MCF 10A (cell line): ENCODE measurements around the gene TAS2R9. TPM values are rescaled to one million over a fixed set of nuclear protein-coding genes. Genes with fewer than 3 reads are reported as not detected.
"Not testable (repeated sequence)": the region's sequence is repeated elsewhere in the genome, so short reads cannot be mapped to it uniquely, and the experiment has no call there.

Experiments
- BruUV-seq: library from RNA; stranded (reverse); fragments of 400-500 nt; replicated peaks from 2 replicates; lab custom pipeline; 2021; lab: Mats Ljungman, UMichigan
- CTCF ChIA-PET: fragments of 300-600 bp; sonication (Branson Sonifier 250); formaldehyde crosslinking; extraction: SDS; loops from one replicate; lab custom pipeline; 2021; ENCODE audit warnings: antibody characterized with exemption, inconsistent platforms; lab: Yijun Ruan, JAX
- POLR2A ChIA-PET: fragments of 300-600, 350-650 bp; sonication (Branson Sonifier 250); formaldehyde crosslinking; extraction: SDS; loops from one replicate; lab custom pipeline; 2020; ENCODE audit warnings: antibody characterized with exemption, inconsistent platforms; lab: Yijun Ruan, JAX
- DNase-seq: peaks from one replicate; pipeline ENCODE4 v3.0.0-alpha.2; 2018; ENCODE audit not compliant: unreplicated experiment
- H3K27ac Mint-ChIP-seq: one replicate; pipeline ENCODE4 v1.8.0; 2022; ENCODE audit warnings: mild to moderate bottlenecking, low read depth, mixed read lengths; ENCODE audit not compliant: unreplicated experiment
- H3K27me3 Mint-ChIP-seq: one replicate; pipeline ENCODE4 v1.8.0; 2022; ENCODE audit warnings: mixed read lengths; ENCODE audit not compliant: insufficient read depth, unreplicated experiment
- H3K36me3 Mint-ChIP-seq: one replicate; pipeline ENCODE4 v1.8.0; 2022; ENCODE audit warnings: mild to moderate bottlenecking, moderate library complexity, mixed read lengths; ENCODE audit not compliant: insufficient read depth, unreplicated experiment
- H3K4me1 Mint-ChIP-seq: one replicate; pipeline ENCODE4 v1.8.0; 2022; ENCODE audit warnings: mixed read lengths; ENCODE audit not compliant: insufficient read depth, unreplicated experiment
- H3K4me3 Mint-ChIP-seq: one replicate; pipeline ENCODE4 v1.8.0; 2022; ENCODE audit warnings: mild to moderate bottlenecking, moderate library complexity, mixed read lengths; ENCODE audit not compliant: unreplicated experiment
- H3K9me3 Mint-ChIP-seq: one replicate; pipeline ENCODE4 v1.8.0; 2022; ENCODE audit warnings: mixed read lengths; ENCODE audit not compliant: unreplicated experiment
- CTCF ChIP-seq: fragments of 200-600 bp; IDR thresholded peaks from one replicate; pipeline ENCODE4 v1.8.0; 2022; ENCODE audit warnings: antibody characterized with exemption, mild to moderate bottlenecking; ENCODE audit not compliant: unreplicated experiment
- intact Hi-C: fragments of 100-400 bp; cut with micrococcal nuclease; formaldehyde crosslinking; loops from 2 replicates; pipeline ENCODE4 v1.14.1; 2022
- total RNA-seq: library from RNA; stranded (reverse); gene quantifications from 2 replicates; pipeline ENCODE4 v1.2.3, GENCODE V29; 2022

TAS2R9 gene
- total RNA-seq, 1 experiment from 2014 or later, result not detected

DNA sequence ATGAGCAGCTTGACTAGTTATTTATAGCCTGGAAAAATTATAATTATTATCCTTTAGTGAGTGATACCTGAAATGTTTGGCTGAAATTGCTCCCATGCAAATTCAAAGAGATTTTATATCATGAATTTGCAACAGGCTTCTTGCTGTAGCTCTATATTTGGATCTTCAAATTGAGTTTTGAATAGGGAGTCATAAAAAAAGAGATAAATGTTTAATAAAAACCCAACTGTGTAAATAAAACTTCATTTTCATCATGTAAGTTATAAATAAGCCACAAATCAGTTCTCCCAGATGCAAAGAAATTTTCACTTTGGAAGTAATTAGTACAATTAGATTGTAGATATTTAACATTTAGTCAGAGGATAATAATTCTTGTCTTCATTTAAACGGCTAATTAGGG, 2.8 kb downstream of the TAS2R9 start, which contains the start of gene TAS2R8:
Gene TAS2R8 (minus strand): TSS at position 101 of the 400 bp plus-strand sequence. CDS start 306 bp downstream, outside the sequence.
- POLR2A ChIA-PET, result no interaction called here
- intact Hi-C loops, result no loop called here
- BruUV-seq, result no TSS peak
- H3K36me3 Mint-ChIP-seq, result no peaks in the 10 kb centered on the region
- H3K9me3 Mint-ChIP-seq, result no peaks in the 10 kb centered on the region
- no peaks in the 10 kb centered on the region for H3K4me1 Mint-ChIP-seq
- no peak for TF ChIP-seq CTCF
- DNase-seq, result no peak
- CTCF ChIA-PET, result no interaction called here
- peaks cover 68% of the 10 kb centered on the region for H3K27me3 Mint-ChIP-seq
- H3K27ac Mint-ChIP-seq, result no peak within 1 kb of the TSS
- H3K4me3 Mint-ChIP-seq, result no peak within 1 kb of the TSS

- Mint-ChIP-seq H3K27me3 (peaks cover 68% of the 10 kb centered on the region), H3K27ac (no peak within 1 kb of the TSS), H3K36me3 (no peaks in the 10 kb centered on the region), H3K9me3 (no peaks in the 10 kb centered on the region), H3K4me1 (no peaks in the 10 kb centered on the region), H3K4me3 (no peak within 1 kb of the TSS)
- intact Hi-C loops, result no loop called here
- POLR2A ChIA-PET, result no interaction called here
- DNase-seq, result no peak
- no TSS peak for BruUV-seq
- no peak for TF ChIP-seq CTCF
- CTCF ChIA-PET, result interaction anchor here (0.7 kb wide), 1 partner anchor 48 kb away, joined by 3 read pairs; no protein-coding TSS in a partner anchor
Measured at GRCh38 chr12:10802587-10802986, 7.4 kb downstream of the TAS2R9 start, which contains the start of gene TAS2R7. TSS of gene TAS2R7 (minus strand) at chr12:10802627. CDS start at chr12:10802570, 57 bp downstream.

DNA sequence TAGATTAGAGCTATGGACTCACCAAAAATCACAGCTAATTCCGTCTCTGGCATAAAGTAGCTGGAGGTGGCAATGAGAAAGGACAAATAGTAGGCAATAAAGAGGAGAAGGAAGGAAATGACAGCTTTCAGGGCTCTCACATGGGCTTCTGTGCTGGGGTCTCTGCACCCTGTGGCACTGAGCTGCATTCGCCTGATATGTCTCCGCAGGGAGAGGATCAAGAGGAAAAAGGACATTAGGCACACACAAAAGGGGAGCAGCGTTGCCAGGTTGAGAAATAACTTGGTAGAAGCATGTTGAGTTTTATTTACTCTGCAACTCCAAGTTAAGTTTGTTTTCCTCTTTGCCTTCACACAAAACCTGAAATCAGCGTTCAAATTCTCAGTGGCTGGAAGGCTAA, 8.2 kb downstream of the TAS2R9 start:
- BruUV-seq, result no TSS peak
- Mint-ChIP-seq H3K36me3 (no peaks in the 10 kb centered on the region), H3K4me1 (no peaks in the 10 kb centered on the region), H3K27me3 (peaks cover 77% of the 10 kb centered on the region), H3K4me3 (no peak overlapping the region), H3K27ac (no peak overlapping the region), H3K9me3 (no peaks in the 10 kb centered on the region)
- TF ChIP-seq CTCF, result no peak
- ChIA-PET POLR2A (no interaction called here), CTCF (no interaction called here)
- intact Hi-C loops, result no loop called here
- no peak for DNase-seq

- no peak for DNase-seq
- Mint-ChIP-seq H3K4me3 (no peak overlapping the region), H3K9me3 (no peaks in the 10 kb centered on the region), H3K27me3 (peaks cover 54% of the 10 kb centered on the region), H3K4me1 (no peaks in the 10 kb centered on the region), H3K36me3 (no peaks in the 10 kb centered on the region), H3K27ac (no peak overlapping the region)
- BruUV-seq, result no TSS peak
- no peak for TF ChIP-seq CTCF
- POLR2A ChIA-PET, result no interaction called here
- CTCF ChIA-PET, result interaction anchor here (1.2 kb wide), 1 partner anchor 405 kb away, joined by 3 read pairs; no protein-coding TSS in a partner anchor
- intact Hi-C loops, result no loop called here
Measured at GRCh38 chr12:10794222-10794621, 15.7 kb downstream of the TAS2R9 start.

DNA sequence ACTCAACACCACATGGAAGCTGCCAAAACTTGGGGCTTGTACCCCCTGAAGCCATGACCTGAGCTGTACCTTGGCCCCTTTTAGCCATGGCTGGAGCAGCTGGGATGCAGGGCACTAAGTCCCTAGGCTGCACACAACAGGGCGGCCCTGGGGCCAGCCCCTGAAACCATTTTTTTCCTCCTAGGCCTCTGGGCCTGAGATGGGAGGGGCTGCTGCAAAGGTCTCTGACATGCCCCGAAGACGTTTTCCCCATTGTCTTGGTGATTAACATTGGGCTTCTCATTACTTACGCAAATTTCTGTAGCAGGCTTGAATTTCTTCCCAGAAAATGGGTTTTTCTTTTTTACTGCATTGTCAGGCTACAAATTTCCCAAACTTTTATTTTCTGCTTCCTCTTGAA, 18.2 kb downstream of the TAS2R9 start:
- H3K4me3 Mint-ChIP-seq, H3K27ac Mint-ChIP-seq, H3K4me1 Mint-ChIP-seq, H3K36me3 Mint-ChIP-seq, DNase-seq, POLR2A ChIA-PET, intact Hi-C loops, H3K9me3 Mint-ChIP-seq, CTCF ChIA-PET, BruUV-seq: not testable (repeated sequence)
- peaks cover 29% of the 10 kb centered on the region for H3K27me3 Mint-ChIP-seq
